Measurements from ENCODE around the gene ASGR1. TPM values are rescaled to one million over a fixed set of nuclear protein-coding genes. Genes with fewer than 3 reads are reported as not detected.

ASGR1 gene
- total RNA-seq, 4 donors from 2014 or later, result 0.54 to 1.2 TPM; not detected in 2

DNA sequence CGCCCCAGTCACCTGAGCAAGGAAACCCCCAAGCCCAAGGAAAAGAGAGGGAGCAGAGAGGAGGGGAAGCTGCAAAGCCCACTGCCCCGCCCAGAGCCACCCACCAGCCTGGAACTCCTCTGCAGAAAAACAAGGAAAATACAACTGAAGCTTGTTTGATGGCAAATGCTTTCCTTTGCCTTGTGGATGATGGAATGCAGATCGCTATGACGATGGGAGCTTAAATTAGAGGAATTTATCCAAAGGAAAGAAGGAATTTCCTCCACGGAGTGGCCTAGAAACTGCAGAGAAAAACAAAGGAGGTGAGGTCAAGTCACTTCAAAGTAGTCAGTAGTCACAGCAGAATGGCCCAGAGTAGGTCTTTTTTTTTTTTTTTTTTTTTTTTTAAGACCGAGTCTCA lies 33.1 kb downstream of the ASGR1 start:
- TF ChIP-seq POLR2AphosphoS5 (IDR thresholded peaks at IDR 0.05), result no peak
- TF ChIP-seq POLR2A (IDR thresholded peaks at IDR 0.05), result no peak
- TF ChIP-seq, protein P1, sequence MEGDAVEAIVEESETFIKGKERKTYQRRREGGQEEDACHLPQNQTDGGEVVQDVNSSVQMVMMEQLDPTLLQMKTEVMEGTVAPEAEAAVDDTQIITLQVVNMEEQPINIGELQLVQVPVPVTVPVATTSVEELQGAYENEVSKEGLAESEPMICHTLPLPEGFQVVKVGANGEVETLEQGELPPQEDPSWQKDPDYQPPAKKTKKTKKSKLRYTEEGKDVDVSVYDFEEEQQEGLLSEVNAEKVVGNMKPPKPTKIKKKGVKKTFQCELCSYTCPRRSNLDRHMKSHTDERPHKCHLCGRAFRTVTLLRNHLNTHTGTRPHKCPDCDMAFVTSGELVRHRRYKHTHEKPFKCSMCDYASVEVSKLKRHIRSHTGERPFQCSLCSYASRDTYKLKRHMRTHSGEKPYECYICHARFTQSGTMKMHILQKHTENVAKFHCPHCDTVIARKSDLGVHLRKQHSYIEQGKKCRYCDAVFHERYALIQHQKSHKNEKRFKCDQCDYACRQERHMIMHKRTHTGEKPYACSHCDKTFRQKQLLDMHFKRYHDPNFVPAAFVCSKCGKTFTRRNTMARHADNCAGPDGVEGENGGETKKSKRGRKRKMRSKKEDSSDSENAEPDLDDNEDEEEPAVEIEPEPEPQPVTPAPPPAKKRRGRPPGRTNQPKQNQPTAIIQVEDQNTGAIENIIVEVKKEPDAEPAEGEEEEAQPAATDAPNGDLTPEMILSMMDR (IDR thresholded peaks at IDR 0.05), result no peak
- no peak for TF ChIP-seq EP300 (IDR thresholded peaks at IDR 0.05)
- Histone ChIP-seq H3K4me1 (no peaks in the 10 kb centered on the region), H3K4me3 (no peak overlapping the region), H3K9me3 (no peaks in the 10 kb centered on the region), H3K36me3 (no peaks in the 10 kb centered on the region), H3K27ac (no peak overlapping the region), H3K27me3 (peaks cover 43% of the 10 kb centered on the region)
- 14 to 15% methylated on average over 3 to 5 of the region's 6 CpGs for WGBS, 2 donors (ENCODE audit: low coverage in 1 of 2)
- no peak for ATAC-seq

GRCh38 chr17:7144213-7144612 lies 35.0 kb downstream of the ASGR1 start:
- whole genome bisulfite sequencing, 2 donors (ENCODE audit: low coverage in 1 of 2), result 50 to 66% methylated on average over 6 to 10 of the region's 11 CpGs
- ATAC-seq, result no peak
- Histone ChIP-seq H3K4me3 (no peak overlapping the region), H3K27me3 (peaks cover 57% of the 10 kb centered on the region), H3K27ac (no peak overlapping the region), H3K4me1 (no peaks in the 10 kb centered on the region), H3K36me3 (no peaks in the 10 kb centered on the region), H3K9me3 (no peaks in the 10 kb centered on the region)
- TF ChIP-seq POLR2AphosphoS5 (IDR thresholded peaks at IDR 0.05), result no peak
- TF ChIP-seq POLR2A (IDR thresholded peaks at IDR 0.05), result no peak
- TF ChIP-seq EP300 (IDR thresholded peaks at IDR 0.05), result no peak
- TF ChIP-seq, protein P1 (IDR thresholded peaks at IDR 0.05), result no peak

GRCh38 chr17:7141824-7142223 lies 37.3 kb downstream of the ASGR1 start:
- no peak overlapping the region for H3K4me3 ChIP-seq
- H3K4me1 ChIP-seq, result no peaks in the 10 kb centered on the region
- peaks cover 81% of the 10 kb centered on the region for H3K27me3 ChIP-seq
- ATAC-seq, result no peak
- WGBS, 2 donors (ENCODE audit: low coverage in 1 of 2), result 62% methylated on average over 6 to 10 of the region's 10 CpGs
- TF ChIP-seq, protein P1 (IDR thresholded peaks at IDR 0.05), result no peak
- no peak for TF ChIP-seq POLR2A (IDR thresholded peaks at IDR 0.05)
- no peak for TF ChIP-seq POLR2AphosphoS5 (IDR thresholded peaks at IDR 0.05)
- TF ChIP-seq EP300 (IDR thresholded peaks at IDR 0.05), result no peak
- no peak overlapping the region for H3K27ac ChIP-seq
- no peaks in the 10 kb centered on the region for H3K36me3 ChIP-seq
- H3K9me3 ChIP-seq, result no peaks in the 10 kb centered on the region

- Histone ChIP-seq H3K27me3 (peaks cover 90% of the 10 kb centered on the region), H3K9me3 (no peaks in the 10 kb centered on the region), H3K4me1 (peaks cover 0 to 7% (median 0%) of the 10 kb centered on the region in 3 donors), H3K27ac (no peak overlapping the region), H3K4me3 (no peak overlapping the region), H3K36me3 (no peaks in the 10 kb centered on the region)
- ATAC-seq, result no peak
- no peak for TF ChIP-seq EP300 (IDR thresholded peaks at IDR 0.05)
- no peak for TF ChIP-seq POLR2AphosphoS5 (IDR thresholded peaks at IDR 0.05)
- TF ChIP-seq, protein P1 (IDR thresholded peaks at IDR 0.05), result no peak
- no peak for TF ChIP-seq POLR2A (IDR thresholded peaks at IDR 0.05)
- WGBS, 2 donors (ENCODE audit: low coverage in 1 of 2), result 49 to 57% methylated on average over 3 of the region's 10 CpGs
These were observed 39.8 kb downstream of the ASGR1 start for GRCh38 chr17:7139400-7139799.

DNA sequence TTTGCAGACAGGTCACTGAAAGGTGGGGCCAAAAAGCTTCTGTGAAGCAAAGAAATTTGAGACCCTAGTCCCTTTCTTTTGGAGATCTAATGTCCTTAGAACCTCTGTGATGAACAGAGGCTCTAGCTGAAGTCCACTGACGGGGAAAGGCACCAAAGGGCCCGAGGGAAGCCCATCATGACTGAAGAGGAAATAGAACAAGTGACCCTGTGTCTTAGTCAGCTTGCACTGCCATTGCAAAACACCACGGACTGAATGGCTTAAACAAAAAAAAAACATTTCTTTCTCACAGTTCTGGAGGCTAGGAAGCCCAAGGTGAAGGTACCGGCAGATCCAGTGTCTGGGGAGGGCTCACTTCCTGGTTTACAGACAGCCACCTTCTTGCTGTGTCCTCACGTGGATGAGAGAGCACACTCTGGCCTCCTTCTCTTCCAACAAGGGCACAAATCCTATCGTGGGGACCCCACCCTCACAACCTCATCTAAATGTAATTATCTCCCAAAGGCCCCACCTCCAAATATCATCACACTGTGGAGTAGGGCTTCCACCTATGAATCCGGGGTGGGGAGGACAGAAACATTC lies 40.3 kb downstream of the ASGR1 start:
- no peak overlapping the region for H3K27ac ChIP-seq

More for the DNA sequence above, 40.3 kb downstream of the ASGR1 start:
- H3K9me3 ChIP-seq, result no peaks in the 10 kb centered on the region
- ATAC-seq, result no peak
- H3K4me1 ChIP-seq, result peaks cover 0 to 7% (median 0%) of the 10 kb centered on the region in 3 donors
- peaks cover 90% of the 10 kb centered on the region for H3K27me3 ChIP-seq
- H3K36me3 ChIP-seq, result no peaks in the 10 kb centered on the region
- WGBS, 2 donors (ENCODE audit: low coverage in 1 of 2), result 54 to 64% methylated on average over 3 to 7 of the region's 7 CpGs
- H3K4me3 ChIP-seq, result no peak overlapping the region
- TF ChIP-seq EP300 (IDR thresholded peaks at IDR 0.05) (no peak), POLR2AphosphoS5 (IDR thresholded peaks at IDR 0.05) (no peak), POLR2A (IDR thresholded peaks at IDR 0.05) (no peak)
- TF ChIP-seq, protein P1 (IDR thresholded peaks at IDR 0.05), result no peak
